ENCODE measurements around the gene PLXDC2.

DNA sequence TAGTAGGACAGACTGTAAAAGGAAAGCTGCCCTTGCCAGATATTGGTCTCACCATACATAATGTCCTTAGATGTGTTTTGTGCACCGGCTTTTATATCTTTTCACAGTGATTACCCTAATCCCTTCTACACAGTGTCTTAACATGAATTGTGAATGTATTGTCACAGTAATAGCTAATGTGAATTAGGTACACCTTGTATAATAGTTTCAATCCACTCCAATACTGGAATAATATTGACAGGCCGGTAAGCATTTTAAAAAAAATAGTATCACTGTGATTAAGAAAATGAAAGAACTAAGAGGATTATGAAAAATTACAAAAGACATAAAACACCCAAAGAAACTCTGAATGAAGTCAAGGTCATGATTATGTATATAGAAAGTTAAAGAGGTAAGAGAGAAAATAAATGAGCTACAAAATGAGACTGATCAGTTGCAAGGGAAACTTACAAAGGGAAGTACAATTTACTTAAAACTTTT lies 420.9 kb downstream of the PLXDC2 start:
- no peak for TF ChIP-seq CTCF (conservative IDR thresholded peaks at IDR 0.05 in 1 of 2, IDR thresholded peaks at IDR 0.05 in 1 of 2; ENCODE audit: extremely low read depth in 1 of 2, insufficient read depth in 1 of 2, low read depth in 1 of 2, low read length in 2 of 2)
- TF ChIP-seq EZH2 (IDR thresholded peaks at IDR 0.05; ENCODE audit: borderline replicate concordance, low read length) = no peak

Measured in mammary epithelial cell (primary cell).